Activated CD8-positive, alpha-beta T cell treated with anti-CD3 and anti-CD28 coated beads for 36 hours (primary cell): Measurements from ENCODE around the gene TP53BP1. TPM values are rescaled to one million over a fixed set of nuclear protein-coding genes. Genes with fewer than 3 reads are reported as not detected.

ENCODE experiments used
- ATAC-seq: fragments of 200-7000 bp; cut with Tn5 transposase; one replicate; pipeline ENCODE4 v1.10.0; 2021; ENCODE audit warnings: mild to moderate bottlenecking, moderate library complexity
- CTCF ChIA-PET: fragments of 350-600 bp; sonication (Branson Sonifier 250); formaldehyde crosslinking; loops from one replicate; lab custom pipeline; 2021; ENCODE audit warnings: antibody characterized with exemption; lab: Charles Lee
- POLR2A ChIA-PET: fragments of 350-600 bp; sonication (Branson Sonifier 250); formaldehyde crosslinking; loops from one replicate; lab custom pipeline; 2021; ENCODE audit warnings: antibody characterized with exemption; lab: Charles Lee
- DNase-seq: peaks from one replicate; pipeline ENCODE4 v3.0.0-alpha.2; 2020
- H3K27ac Mint-ChIP-seq: one replicate; pipeline ENCODE4 v1.8.0; 2021; ENCODE audit warnings: mild to moderate bottlenecking, mixed read lengths
- H3K27me3 Mint-ChIP-seq: one replicate; pipeline ENCODE4 v1.8.0; 2021; ENCODE audit warnings: mixed read lengths
- H3K36me3 Mint-ChIP-seq: one replicate; pipeline ENCODE4 v1.8.0; 2021; ENCODE audit warnings: low read depth, mixed read lengths
- H3K4me1 Mint-ChIP-seq: one replicate; pipeline ENCODE4 v1.8.0; 2021; ENCODE audit warnings: low read depth, mixed read lengths
- H3K4me3 Mint-ChIP-seq: one replicate; pipeline ENCODE4 v1.8.0; 2021; ENCODE audit warnings: mild to moderate bottlenecking, moderate library complexity, mixed read lengths
- H3K9me3 Mint-ChIP-seq: one replicate; pipeline ENCODE4 v1.8.0; 2021; ENCODE audit warnings: mixed read lengths
- intact Hi-C: fragments of 100-400 bp; cut with micrococcal nuclease; formaldehyde crosslinking; loops from one replicate; pipeline ENCODE4 v1.10.0; 2022
- total RNA-seq, 2 experiments: library from RNA; stranded (reverse); gene quantifications; one replicate each; pipeline ENCODE4 v1.2.3, GENCODE V29; 2021
- TF ChIP-seq, protein P1 (sequence below): fragments of 200-600 bp; IDR thresholded peaks from one replicate; pipeline ENCODE4 v1.8.0; 2022; ENCODE audit warnings: antibody characterized with exemption, mild to moderate bottlenecking

The TP53BP1 gene
- total RNA-seq, 2 experiments from 2014 or later: 20.6 to 23.0 TPM

DNA sequence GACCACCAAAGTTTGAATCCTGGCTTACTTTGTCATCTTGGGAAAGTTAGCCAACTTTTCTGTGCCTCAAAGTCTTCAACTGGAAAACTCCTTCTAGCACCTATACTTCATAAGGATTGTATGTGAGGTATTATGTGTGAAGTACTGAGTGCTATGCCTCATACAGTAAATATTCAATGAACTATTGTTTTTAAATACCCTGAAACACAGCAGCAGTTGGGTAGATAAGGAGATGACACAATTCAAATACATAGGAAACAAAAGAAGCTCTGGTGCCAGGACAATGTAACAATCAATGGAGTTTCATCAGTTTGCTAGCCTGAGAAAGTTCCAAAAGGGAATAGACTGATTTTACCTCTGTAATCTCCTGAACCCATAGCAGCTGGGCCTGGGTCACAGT lies 78.8 kb downstream of the TP53BP1 start:
- Mint-ChIP-seq H3K4me1 (no peaks in the 10 kb centered on the region), H3K36me3 (peaks cover 39% of the 10 kb centered on the region), H3K4me3 (no peak overlapping the region), H3K27ac (peak overlapping the region; percentile 62), H3K27me3 (no peaks in the 10 kb centered on the region), H3K9me3 (no peaks in the 10 kb centered on the region)
- DNase-seq: no peak
- TF ChIP-seq, protein P1, sequence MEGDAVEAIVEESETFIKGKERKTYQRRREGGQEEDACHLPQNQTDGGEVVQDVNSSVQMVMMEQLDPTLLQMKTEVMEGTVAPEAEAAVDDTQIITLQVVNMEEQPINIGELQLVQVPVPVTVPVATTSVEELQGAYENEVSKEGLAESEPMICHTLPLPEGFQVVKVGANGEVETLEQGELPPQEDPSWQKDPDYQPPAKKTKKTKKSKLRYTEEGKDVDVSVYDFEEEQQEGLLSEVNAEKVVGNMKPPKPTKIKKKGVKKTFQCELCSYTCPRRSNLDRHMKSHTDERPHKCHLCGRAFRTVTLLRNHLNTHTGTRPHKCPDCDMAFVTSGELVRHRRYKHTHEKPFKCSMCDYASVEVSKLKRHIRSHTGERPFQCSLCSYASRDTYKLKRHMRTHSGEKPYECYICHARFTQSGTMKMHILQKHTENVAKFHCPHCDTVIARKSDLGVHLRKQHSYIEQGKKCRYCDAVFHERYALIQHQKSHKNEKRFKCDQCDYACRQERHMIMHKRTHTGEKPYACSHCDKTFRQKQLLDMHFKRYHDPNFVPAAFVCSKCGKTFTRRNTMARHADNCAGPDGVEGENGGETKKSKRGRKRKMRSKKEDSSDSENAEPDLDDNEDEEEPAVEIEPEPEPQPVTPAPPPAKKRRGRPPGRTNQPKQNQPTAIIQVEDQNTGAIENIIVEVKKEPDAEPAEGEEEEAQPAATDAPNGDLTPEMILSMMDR: no peak
- ATAC-seq: no peak
- intact Hi-C loops: no loop called here
- CTCF ChIA-PET: no interaction called here
- POLR2A ChIA-PET: interaction anchor here (1.0 kb wide), 2 partner anchors 9 to 54 kb away, joined by 3 to 4 read pairs; no protein-coding TSS in a partner anchor

DNA sequence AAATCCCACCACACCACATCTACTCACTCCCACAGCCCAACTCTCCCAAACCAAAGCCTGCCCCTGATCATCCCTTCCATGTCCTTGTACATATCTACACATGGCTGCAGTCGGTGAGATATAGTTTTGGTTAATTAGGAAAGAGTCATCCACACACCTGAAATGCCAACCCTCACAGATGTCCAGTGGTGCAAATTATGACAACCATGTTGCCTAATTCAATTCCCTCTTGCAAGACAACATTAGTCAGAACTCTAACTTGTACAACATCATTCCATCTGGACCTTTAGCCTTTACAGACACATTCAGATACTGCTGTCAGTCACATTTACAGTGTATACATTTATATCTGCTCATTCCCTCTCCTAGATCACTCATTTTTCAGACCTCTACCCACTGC lies 80.9 kb downstream of the TP53BP1 start:
- CTCF ChIA-PET: interaction anchor here (1.1 kb wide), 1 partner anchor 36 kb away, joined by 3 read pairs; no protein-coding TSS in a partner anchor
- TF ChIP-seq, protein P1: no peak
- POLR2A ChIA-PET: no interaction called here

DNA sequence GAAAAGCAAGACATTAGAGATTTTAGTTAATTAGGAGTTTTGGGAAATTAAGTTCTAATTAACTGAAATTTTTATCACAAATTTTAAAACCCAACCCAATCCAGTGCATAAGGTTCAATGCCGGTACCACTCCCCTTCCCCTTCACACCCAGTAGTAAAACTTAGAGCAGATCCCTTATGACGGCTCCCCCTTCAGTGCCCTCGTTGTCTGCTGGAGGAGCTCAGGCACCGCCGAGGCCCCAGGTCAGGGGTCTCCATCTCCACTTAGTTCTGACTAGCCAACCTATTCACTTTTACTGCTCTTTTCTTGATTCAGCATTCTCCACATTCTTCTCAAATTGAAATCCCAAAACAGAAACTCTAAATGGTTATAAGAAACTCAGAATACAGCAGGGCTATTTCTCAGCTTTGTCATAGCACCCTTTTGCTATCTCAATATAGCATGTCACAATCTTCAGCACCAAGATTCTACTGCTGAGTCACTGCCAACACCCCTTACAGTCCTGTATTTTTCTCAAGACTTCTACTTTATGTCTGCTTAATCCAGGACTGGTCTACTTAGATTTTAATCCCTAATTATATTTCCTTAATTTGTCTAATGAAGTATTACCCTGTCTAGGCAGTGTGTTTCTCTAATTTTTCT lies 82.3 kb downstream of the TP53BP1 start:
- Mint-ChIP-seq H3K27ac (peak overlapping the region; percentile 18), H3K27me3 (no peaks in the 10 kb centered on the region), H3K4me3 (no peak overlapping the region), H3K4me1 (no peaks in the 10 kb centered on the region), H3K36me3 (peaks cover 39% of the 10 kb centered on the region), H3K9me3 (no peaks in the 10 kb centered on the region)
- TF ChIP-seq, protein P1: no peak
- POLR2A ChIA-PET: interaction anchor here (1.1 to 1.2 kb wide), 2 partner anchors 11 to 13 kb away, joined by 3 to 4 read pairs; no protein-coding TSS in a partner anchor
- no peak for ATAC-seq
- DNase-seq: no peak
- intact Hi-C loops: no loop called here
- CTCF ChIA-PET: interaction anchor here (1.1 kb wide), 1 partner anchor 13 kb away, joined by 3 read pairs; no protein-coding TSS in a partner anchor

More for the DNA sequence above, 80.9 kb downstream of the TP53BP1 start:
- Mint-ChIP-seq H3K9me3 (no peaks in the 10 kb centered on the region), H3K4me3 (no peak overlapping the region), H3K27ac (no peak overlapping the region), H3K4me1 (no peaks in the 10 kb centered on the region), H3K36me3 (peaks cover 40% of the 10 kb centered on the region), H3K27me3 (no peaks in the 10 kb centered on the region)
- no peak for DNase-seq
- intact Hi-C loops: no loop called here
- ATAC-seq: no peak

DNA sequence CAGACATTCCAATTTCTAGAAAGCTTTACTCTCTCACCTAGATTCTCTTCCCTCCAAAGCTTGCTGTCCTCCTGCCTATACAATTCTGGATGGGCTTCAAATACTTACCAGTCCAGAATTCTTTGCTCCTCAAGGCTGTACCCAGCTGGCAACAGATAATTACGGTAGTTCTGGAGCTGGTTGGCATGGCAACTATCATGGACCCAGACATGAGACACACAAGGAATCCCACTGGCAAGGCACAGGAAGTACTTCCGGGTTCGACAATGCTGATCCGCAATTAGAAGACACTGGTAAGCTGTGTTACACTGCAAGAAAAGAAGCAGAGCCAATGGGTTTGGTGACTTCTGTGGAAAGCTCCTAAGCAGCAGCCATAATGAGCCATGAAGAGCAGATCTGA lies 84.2 kb downstream of the TP53BP1 start:
- no peak overlapping the region for H3K4me3 Mint-ChIP-seq
- ChIA-PET POLR2A (no interaction called here), CTCF (no interaction called here)
- H3K4me1 Mint-ChIP-seq: no peaks in the 10 kb centered on the region
- intact Hi-C loops: no loop called here
- DNase-seq (no peak), ATAC-seq (no peak)
- H3K27me3 Mint-ChIP-seq: no peaks in the 10 kb centered on the region
- peaks cover 40% of the 10 kb centered on the region for H3K36me3 Mint-ChIP-seq
- H3K27ac Mint-ChIP-seq: no peak overlapping the region
- TF ChIP-seq, protein P1: no peak
- no peaks in the 10 kb centered on the region for H3K9me3 Mint-ChIP-seq

DNA sequence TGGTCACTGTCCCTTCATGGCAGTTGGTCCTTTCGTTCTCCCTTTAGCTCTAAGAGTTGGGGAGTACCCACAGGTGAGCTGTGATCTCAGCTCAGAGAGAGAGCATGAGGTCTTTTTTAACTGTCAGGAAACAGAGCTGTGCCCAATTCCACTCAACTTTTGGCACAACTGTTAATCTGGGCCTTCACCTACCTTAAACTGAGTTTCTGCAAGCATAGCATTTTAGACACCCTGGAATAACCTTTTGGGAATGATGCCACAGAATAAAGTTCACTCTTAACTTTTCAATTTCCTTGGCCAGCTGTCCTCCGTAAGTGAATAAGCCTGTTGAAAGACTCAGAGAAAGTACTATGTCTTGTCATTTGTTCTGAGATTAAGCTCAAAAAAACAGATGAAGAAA lies 86.1 kb downstream of the TP53BP1 start:
- no peaks in the 10 kb centered on the region for H3K9me3 Mint-ChIP-seq
- H3K27me3 Mint-ChIP-seq: no peaks in the 10 kb centered on the region
- ATAC-seq: no peak
- ChIA-PET CTCF (interaction anchor here (1.2 kb wide), 1 partner anchor 10 kb away, joined by 3 read pairs; no protein-coding TSS in a partner anchor), POLR2A (no interaction called here)
- H3K36me3 Mint-ChIP-seq: peaks cover 42% of the 10 kb centered on the region
- no peak overlapping the region for H3K4me3 Mint-ChIP-seq
- TF ChIP-seq, protein P1: no peak
- no peaks in the 10 kb centered on the region for H3K4me1 Mint-ChIP-seq
- no peak for DNase-seq
- intact Hi-C loops: no loop called here
- no peak overlapping the region for H3K27ac Mint-ChIP-seq
